ENCODE results near the gene PACSIN3. TPM values are rescaled to one million over a fixed set of nuclear protein-coding genes. Genes with fewer than 3 reads are reported as not detected.

Gene PACSIN3
- total and polyA plus RNA-seq, 2 donors (not counting 3 experiments of a cell fraction or from before 2014, with no cell fraction given): 15.2 to 27.2 TPM

GRCh38 chr11:47163193-47163592 lies 23.0 kb downstream of the PACSIN3 start:
- Histone ChIP-seq H2AFZ (ENCODE audit: low read depth, low read length) (no peak overlapping the region), H3K27ac (ENCODE audit: insufficient read depth, low read depth, low read length) (no peak overlapping the region), H3K36me3 (ENCODE audit: control insufficient read depth in 2 of 2, extremely low read depth in 1 of 2, insufficient read depth in 2 of 2, low read length in 2 of 2) (peaks cover 11 to 39% of the 10 kb centered on the region in 2 experiments), H3K4me3 (replicated peaks in 1 of 3; ENCODE audit: insufficient read depth in 1 of 3, low read depth in 1 of 3, low read length in 3 of 3) (no peak overlapping the region), H3K4me2 (ENCODE audit: insufficient read depth, low read length) (no peak overlapping the region), H3K9me3 (replicated peaks; ENCODE audit: control insufficient read depth, insufficient read depth, low read length) (no peaks in the 10 kb centered on the region), H3K9me1 (replicated peaks; ENCODE audit: control insufficient read depth, extremely low read depth, insufficient read depth, low read length) (no peaks in the 10 kb centered on the region), H4K20me1 (replicated peaks; ENCODE audit: control insufficient read depth, extremely low read depth, insufficient read depth, low read length) (no peaks in the 10 kb centered on the region), H3K79me2 (ENCODE audit: control insufficient read depth, insufficient read depth, low read length) (peaks cover 2% of the 10 kb centered on the region), H3K4me1 (ENCODE audit: control insufficient read depth, extremely low read depth, insufficient read depth, low read length) (no peaks in the 10 kb centered on the region), H3K27me3 (ENCODE audit: control insufficient read depth in 2 of 2, insufficient read depth in 2 of 2, low read length in 2 of 2) (no peaks in the 10 kb centered on the region), H3K9ac (replicated peaks; ENCODE audit: extremely low read depth, insufficient read depth, low read length) (no peak overlapping the region)
- ChIA-PET CTCF (interaction anchor here (0.7 to 4.5 kb wide), 9 partner anchors 9 to 291 kb away, joined by 3 to 36 read pairs (median 4); partner anchors contain the start of gene NR1H3), POLR2A (no interaction called here)
- intact Hi-C loops (cut with micrococcal nuclease): no loop called here
- dilution Hi-C loops (cut with MboI; ENCODE audit: extremely low pct_ligation_motif_present, low sequenced_read_pairs): no loop called here
- TF ChIP-seq POLR2AphosphoS5 (IDR thresholded peaks at IDR 0.05; ENCODE audit: insufficient read depth, low read depth, low read length) (no peak), EZH2 (IDR thresholded peaks at IDR 0.05; ENCODE audit: borderline replicate concordance, low read depth, low read length, severe bottlenecking) (no peak), GATA2 (IDR thresholded peaks at IDR 0.05; ENCODE audit: insufficient read depth, insufficient read length, low read depth, low read length) (no peak), JUN (IDR thresholded peaks at IDR 0.05; ENCODE audit: borderline replicate concordance, insufficient read depth, insufficient read length, low read depth) (no peak), POLR2A (IDR thresholded peaks at IDR 0.05; ENCODE audit: low read depth, low read length) (no peak), MYC (IDR thresholded peaks at IDR 0.05; ENCODE audit: low read depth, low read length) (no peak), FOS (IDR thresholded peaks at IDR 0.05; ENCODE audit: borderline replicate concordance, insufficient read depth, low read length) (no peak)
- TF ChIP-seq, protein P1, sequence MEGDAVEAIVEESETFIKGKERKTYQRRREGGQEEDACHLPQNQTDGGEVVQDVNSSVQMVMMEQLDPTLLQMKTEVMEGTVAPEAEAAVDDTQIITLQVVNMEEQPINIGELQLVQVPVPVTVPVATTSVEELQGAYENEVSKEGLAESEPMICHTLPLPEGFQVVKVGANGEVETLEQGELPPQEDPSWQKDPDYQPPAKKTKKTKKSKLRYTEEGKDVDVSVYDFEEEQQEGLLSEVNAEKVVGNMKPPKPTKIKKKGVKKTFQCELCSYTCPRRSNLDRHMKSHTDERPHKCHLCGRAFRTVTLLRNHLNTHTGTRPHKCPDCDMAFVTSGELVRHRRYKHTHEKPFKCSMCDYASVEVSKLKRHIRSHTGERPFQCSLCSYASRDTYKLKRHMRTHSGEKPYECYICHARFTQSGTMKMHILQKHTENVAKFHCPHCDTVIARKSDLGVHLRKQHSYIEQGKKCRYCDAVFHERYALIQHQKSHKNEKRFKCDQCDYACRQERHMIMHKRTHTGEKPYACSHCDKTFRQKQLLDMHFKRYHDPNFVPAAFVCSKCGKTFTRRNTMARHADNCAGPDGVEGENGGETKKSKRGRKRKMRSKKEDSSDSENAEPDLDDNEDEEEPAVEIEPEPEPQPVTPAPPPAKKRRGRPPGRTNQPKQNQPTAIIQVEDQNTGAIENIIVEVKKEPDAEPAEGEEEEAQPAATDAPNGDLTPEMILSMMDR (IDR thresholded peaks at IDR 0.05; ENCODE audit: extremely low read depth in 1 of 2, insufficient read depth in 1 of 2, low read depth in 1 of 2, low read length in 2 of 2): no peak
- TF ChIP-seq, protein P2, sequence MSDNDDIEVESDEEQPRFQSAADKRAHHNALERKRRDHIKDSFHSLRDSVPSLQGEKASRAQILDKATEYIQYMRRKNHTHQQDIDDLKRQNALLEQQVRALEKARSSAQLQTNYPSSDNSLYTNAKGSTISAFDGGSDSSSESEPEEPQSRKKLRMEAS (IDR thresholded peaks at IDR 0.05; ENCODE audit: insufficient read depth, insufficient read length): no peak
- BruUV-seq (replicated peaks): no TSS peak
- DNase-seq (ENCODE audit: low read depth, low spot score) (no peak), FAIRE-seq (no peak)

All from endothelial cell of umbilical vein (primary cell).